GM19328 (cell line): ENCODE measurements around the gene BBC3.
"Not testable (repeated sequence)": the region's sequence is repeated elsewhere in the genome, so short reads cannot be mapped to it uniquely, and the experiment has no call there.

Experiments used
- ATAC-seq: cut with Tn5 transposase; IDR thresholded peaks from one replicate; pipeline ENCODE4 v1.9.1; 2021; ENCODE audit warnings: mild to moderate bottlenecking, moderate library complexity; ENCODE audit not compliant: unreplicated experiment

The BBC3 gene

DNA sequence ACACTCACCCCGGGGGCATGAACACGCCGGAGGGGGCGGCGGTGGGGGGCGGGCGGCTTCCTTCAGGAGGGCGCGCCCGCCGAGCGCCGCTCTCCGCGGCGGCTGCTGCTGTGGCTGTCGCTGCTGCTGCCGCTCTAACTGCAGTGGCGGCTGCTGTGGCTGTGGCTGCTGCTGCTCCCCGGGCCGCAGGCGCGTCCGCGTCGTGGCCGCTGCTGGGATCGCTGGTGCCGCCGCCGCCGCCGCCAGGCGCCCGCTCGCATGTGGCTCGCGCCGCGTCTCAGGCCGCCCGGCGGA, at the start of gene BBC3:
Gene BBC3, minus strand, starts transcription at position 279 of the 294 bp plus-strand sequence. CDS start 2,768 bp downstream, outside the sequence.
- peak; percentile 27 for ATAC-seq

- no peak for ATAC-seq
Observed at GRCh38 chr19:47280183-47280797, 49.3 kb upstream of the BBC3 start.

DNA sequence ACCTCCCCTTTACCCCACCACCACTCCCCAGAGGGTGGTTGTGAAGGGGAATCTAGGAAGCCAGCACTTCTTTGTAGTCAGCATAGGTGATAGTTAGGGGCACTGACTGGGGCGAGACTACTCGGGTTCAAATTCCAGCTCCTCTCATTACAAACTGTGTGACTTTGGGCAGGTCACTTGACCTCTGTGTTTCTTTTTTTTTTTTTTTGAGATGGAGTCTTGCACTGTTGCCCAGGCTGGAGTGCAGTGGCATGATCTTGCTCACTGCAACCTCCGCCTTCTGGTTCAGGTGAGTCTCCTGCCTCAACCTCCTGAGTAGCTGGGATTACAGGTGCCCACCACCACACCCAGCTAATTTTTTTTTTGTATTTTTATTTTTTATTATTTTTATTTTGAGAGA, 45.5 kb upstream of the BBC3 start:
- ATAC-seq: not testable (repeated sequence)

GRCh38 chr19:47275791-47276461, 44.9 kb upstream of the BBC3 start:
- no peak for ATAC-seq

DNA sequence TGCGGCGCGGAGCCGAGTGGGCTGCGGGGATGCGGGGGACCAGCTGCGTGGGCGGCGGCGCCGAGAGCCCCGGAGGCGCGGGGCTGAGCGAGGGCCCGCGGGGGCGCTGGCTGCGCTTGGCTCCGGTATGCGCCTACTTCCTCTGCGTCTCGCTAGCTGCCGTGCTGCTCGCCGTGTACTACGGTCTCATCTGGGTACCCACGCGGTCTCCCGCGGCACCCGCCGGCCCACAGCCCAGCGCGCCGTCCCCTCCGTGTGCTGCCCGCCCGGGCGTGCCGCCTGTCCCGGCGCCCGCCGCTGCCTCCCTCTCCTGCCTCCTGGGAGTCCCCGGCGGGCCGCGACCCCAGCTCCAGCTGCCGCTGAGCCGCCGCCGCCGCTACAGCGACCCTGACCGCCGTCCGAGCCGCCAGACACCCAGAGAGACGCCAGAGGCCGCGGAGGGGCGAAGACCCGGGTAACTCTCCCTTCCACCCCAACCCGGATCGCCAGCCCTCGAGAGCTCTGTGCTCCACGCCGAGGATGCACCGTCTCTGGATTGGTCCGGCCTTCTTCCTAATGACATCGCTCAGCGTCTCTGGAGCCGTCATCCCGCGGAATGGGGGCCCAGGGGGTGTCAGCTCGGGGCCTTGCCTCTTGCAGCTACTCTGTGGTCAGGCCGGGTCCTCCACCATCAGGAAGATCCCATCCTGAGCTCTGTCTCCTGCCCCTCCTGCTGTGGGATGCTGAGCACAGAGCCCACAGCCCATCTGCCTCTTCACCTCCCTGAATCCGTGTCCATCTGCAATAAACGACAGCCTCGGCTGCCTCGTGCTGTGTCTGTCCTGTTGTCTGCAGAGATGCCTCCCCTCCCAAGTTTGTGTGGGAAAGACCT, 44.1 kb upstream of the BBC3 start:
- ATAC-seq: no peak

DNA sequence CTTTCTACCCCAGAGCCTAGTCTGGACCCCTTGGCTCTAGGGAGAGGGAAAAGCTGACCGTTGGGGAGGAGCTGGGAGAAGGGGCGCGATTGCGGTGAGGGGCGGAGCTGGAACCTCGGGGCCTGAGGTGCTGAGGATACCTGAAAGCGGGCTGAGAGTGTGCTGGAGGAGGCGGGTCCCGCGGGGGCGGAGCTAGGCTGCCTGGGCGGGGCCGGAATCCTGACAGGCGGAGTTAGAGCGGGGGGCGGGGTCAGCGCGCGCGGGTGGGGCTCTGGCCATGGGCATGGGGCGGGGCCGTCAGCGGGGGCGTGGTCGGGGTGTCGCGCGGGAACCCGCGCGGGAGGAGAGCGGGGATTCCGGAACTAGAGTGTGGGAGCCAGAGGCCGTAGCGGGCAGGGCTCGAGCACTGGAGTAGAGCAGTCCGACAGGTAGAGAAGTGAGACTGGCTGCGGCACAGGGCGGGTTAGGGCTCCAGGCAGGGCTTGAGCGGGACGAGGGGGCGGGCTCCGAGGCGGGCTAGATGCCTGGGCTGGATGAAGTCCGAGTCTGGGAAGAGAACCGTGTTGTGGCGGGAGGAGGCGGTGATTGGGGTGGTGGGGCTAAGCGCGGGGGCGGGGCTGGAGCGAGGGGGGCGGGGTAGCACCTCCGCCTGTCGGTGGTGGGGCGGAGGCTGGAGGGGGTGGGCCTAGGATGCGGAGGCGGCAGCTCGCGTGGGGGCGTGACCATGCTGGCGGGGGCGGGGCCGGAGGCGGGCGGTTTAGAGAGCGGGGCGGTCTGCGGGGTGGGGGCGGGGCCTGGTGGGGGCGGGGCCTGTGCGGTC, 43.3 kb upstream of the BBC3 start, which contains the start of gene INAFM1:
Gene INAFM1, plus strand, starts transcription at position 815 of the 820 bp plus-strand sequence. CDS start 35 bp downstream, outside the sequence.
- ATAC-seq: peak; percentile 40

GRCh38 chr19:47273313-47274070, 42.5 kb upstream of the BBC3 start:
- ATAC-seq: peak; percentile 59

- no peak for ATAC-seq
Observed at GRCh38 chr19:47272448-47273312, 41.7 kb upstream of the BBC3 start.

DNA sequence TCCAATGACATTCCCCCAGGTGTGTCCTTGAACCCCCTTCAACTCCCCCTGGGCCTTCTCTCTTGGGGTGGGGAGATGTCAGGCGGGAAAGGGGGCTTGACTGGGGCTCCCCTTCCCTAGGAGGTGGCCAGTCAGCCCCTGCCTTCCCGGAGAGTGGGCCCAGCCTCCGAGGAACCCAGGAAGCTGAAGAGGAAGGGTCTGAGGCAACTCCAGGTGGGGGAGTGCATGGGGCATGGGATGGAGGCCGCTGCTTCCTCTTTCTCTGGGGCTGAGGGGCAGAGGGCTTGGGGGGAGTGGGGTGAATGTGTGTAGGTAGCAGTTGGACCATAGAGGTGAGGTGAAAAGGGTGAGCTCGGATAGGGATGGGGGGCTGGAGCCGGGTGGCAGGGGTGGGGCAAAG, 41.0 kb upstream of the BBC3 start:
- no peak for ATAC-seq

DNA sequence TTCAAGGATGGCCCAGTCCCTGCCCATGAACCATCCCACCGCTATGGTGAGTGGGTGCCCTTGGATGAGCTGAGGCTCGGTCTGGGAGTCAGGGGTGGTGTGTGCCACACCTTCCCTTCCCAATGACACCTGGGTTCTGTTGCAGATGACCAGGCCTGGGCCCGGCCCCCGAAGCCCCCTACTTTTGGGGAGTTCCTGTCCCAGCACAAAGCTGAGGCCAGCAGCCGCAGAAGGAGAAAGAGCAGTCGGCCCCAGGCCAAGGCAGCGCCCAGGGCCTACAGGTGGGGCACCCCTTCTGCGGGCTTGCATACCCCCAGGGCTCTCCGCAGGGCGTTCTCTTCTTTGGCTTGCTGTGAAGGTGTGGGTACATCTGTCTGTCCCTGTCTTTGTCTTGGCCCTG, 39.4 kb upstream of the BBC3 start:
- ATAC-seq: no peak

DNA sequence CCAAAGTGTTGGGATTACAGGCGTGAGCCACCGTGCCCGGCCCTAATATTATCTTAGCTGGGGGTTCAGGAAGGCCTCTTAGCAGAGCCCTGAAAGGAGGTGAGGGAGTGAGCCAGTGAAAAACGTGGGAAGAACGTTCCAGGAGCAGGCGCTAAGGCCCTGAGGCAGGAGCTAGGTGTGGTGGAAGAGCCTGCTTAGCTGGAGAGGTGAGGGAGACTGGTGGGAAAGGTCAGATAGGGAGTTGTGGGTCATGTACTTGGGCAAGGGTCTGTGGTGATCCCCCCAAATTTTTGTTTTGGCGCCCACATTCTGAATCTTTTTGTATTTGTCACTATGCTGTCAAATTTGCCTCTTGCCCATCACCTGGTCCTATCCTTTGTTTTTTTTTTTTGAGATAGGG, 38.6 kb upstream of the BBC3 start:
- no peak for ATAC-seq

DNA sequence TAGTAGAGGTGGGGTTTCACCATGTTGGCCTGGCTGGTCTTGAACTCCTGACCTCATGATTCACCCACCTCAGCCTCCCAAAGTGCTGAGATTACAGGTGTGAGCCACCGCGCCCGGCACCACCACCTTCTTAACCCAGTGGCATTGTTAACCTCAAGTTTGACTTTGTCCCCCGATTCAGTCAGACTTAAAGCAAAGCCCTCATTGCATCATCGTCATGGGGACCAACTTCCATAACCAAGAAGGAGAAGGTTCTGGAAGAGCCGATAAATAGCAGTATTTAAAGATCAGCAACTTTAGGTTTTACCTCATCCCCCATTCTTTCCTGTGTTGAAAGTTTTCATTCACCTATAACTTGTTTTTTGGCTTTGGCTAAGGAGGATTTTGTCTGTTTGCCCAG, 37.0 kb upstream of the BBC3 start:
- no peak for ATAC-seq

DNA sequence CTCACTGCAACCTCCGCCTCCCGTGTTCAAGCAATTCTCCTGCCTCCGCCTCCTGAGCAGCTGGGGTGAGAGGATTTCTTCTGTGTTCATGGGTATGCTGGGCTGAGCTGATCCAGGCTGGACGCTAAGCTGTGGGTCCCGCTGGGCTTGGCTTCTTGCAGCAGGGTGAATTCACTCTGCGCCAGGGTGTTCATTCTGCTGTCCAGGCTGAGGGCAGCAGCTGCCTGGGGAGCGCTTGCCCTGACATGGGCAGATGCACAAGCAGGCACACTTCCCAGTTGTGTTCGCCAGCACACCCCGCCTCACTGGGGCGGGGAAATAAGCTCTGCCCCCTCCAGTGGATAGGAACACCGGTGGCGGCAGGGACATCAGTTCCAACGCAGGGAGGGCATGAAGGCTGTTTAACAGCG, 36.4 kb upstream of the BBC3 start:
- no peak for ATAC-seq

DNA sequence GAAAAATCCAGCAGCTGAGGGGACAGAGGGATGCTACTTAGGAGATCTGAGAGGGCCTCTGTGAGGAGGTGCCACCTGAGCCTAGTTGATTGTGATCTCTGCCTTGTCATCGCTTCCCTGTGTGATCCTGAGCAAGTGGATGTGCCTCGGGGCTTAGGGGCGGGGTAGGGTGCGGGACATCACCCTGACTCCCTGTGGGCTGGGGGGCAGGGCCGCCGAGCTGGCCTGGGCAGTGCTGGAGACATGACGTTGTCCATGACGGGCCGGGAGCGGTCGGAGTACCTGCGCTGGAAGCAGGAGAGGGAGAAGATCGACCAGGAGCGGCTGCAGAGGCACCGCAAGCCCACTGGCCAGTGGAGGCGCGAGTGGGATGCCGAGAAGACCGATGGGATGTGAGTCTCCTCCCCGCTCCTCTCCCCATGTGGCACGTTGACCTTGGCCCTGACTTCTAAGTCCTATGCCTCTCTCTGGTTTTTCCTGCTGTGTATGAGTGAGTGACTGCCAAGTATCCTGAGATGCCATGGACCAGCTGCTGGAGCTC, 35.5 kb upstream of the BBC3 start:
- ATAC-seq: no peak

GRCh38 chr19:47264629-47265028, 33.6 kb upstream of the BBC3 start:
- ATAC-seq: no peak

GRCh38 chr19:47261946-47262793, 31.2 kb upstream of the BBC3 start:
- ATAC-seq: not testable (repeated sequence)

GRCh38 chr19:47260476-47260875, 29.5 kb upstream of the BBC3 start:
- ATAC-seq: no peak

- ATAC-seq: no peak
Observed at GRCh38 chr19:47258895-47259555, 28.0 kb upstream of the BBC3 start.
